ENCODE measurements around the gene DAO.
A peak's percentile ranks its signal among the peaks of the same experiment; 100 is the strongest.

The DAO gene

GRCh38 chr12:108875280-108875679 lies 4.6 kb upstream of the DAO start:
- DNase-seq (ENCODE audit: low spot score), result no peak

DNA sequence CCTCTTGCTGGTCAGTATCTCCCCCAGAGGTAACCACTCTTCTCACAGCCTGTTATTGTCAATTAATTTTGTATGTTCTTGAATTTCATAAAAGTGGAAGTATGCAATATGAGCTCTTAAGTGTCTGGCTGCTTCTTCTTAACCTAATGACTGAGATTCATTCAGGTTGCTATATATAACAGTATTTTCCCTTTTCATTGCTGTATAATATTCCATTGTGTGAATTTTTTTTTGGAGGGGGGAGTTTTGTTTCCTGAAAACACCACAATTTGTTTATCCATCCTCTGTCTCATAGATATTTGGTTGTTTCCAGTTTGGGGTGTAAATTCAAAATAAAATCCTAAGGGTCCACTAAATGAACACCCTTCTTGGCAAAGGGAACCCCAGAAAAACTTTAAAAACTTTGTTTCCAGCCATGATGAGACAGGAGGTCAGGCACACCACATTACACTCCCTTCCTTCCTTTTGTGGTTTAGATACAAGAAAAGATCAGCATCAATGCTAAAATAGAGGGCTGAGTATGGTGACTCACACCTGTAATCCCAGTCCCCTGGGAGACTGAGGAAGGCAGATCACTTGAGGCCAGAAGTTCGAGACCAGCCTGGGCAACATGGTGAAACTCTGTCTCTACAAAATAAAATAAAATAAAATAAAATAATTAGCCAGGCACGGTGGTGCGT lies 4.1 kb upstream of the DAO start:
- DNase-seq (ENCODE audit: low spot score), result no peak

GRCh38 chr12:108876550-108876949 lies 3.3 kb upstream of the DAO start:
- DNase-seq (ENCODE audit: low spot score), result no peak

DNA sequence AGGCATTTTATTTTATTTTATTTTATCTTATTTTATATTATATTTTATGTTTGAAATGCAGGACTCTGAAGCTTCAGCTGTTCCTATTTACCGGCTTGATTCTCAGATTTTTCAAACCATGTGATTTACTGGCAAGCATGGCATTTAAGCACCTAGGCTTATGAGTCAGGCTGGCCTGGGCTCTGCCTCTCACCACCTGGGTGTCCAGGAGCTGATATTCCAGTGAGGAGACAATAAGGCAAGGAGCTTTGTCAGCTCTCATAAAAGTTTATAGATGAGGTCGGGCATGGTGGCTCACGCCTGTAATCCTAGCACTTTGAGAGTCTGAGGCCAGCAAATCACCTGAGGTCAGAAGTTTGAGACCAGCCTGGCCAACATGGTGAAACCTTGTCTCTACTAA lies 2.1 kb downstream of the DAO start:
- DNase-seq (ENCODE audit: low spot score), result no peak

GRCh38 chr12:108884116-108885012 lies 4.5 kb downstream of the DAO start:
- DNase-seq (ENCODE audit: low spot score), result peak; percentile 27

GRCh38 chr12:108886873-108887629 lies 7.2 kb downstream of the DAO start:
- no peak for DNase-seq (ENCODE audit: low spot score)

DNA sequence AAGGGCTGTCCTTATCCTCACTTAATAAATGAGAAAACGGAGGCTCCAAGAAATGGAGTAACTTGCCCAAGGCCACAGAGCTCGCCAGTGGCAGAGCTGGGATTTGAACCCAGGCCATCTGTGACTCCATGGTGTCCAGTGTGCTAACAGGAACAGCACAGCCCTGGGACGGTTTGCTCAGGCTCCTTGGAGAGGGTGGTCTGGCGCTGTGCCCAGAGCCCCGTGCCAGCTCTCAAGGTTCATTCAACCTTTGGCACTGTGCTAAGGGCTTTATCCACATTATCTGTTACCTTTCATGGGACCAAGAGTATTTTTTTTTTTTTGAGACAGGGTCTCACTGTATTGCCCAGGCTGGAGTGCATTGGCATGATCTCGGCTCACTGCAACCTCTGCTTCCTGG lies 8.1 kb downstream of the DAO start:
- DNase-seq (ENCODE audit: low spot score), result no peak

GRCh38 chr12:108890208-108890607 lies 10.3 kb downstream of the DAO start:
- DNase-seq (ENCODE audit: low spot score), result no peak

DNA sequence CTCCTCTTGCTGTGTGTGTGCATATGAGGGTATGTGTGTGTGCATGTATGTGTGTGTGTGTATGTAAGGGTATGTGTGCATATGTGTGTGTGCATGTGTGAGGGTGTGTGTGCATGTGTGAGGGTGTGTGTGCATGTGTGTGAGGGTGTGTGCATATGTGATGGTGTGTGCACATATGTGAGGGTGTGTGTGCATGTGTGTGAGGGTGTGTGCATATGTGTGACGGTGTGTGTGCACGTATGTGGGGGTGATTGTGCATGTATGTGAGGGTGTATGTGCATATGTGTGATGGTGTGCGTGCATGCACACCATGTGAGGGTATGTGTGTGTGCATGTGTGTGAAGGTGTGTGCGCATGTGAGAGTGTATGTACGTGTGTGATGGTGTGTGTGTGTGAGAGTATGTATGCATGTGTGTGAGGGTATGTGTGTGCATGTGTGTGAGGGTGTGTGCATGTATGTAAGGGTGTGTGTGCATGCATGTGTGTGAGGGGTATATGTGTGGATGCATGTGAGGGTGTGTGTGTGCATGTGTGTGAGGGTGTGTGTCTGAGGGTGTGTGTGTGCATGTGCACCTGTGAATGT lies 15.4 kb downstream of the DAO start:
- no peak for DNase-seq (ENCODE audit: low spot score)

- no peak for DNase-seq (ENCODE audit: low spot score)
Observed at GRCh38 chr12:108896336-108896735, 16.4 kb downstream of the DAO start.

- no peak for DNase-seq (ENCODE audit: low spot score)
Observed at GRCh38 chr12:108896817-108897216, 16.9 kb downstream of the DAO start.

DNA sequence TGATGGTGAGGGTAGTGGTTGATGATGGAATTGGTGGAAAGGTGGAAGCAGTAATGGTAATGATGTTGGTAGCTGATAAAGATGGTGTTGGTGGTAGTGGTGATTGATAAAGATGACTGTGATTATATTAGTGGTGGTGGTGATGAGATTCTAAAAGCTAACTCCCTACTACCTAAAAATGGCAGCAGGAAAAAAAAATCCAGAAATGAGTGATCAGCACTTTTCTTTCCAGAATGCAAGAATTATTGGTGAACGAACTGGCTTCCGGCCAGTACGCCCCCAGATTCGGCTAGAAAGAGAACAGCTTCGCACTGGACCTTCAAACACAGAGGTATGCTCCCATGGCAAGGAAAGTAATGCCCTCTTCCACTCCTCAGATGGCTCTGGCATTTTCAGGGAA lies 19.3 kb downstream of the DAO start:
- no peak for DNase-seq (ENCODE audit: low spot score)

GRCh38 chr12:108905725-108906124 lies 25.8 kb downstream of the DAO start:
- DNase-seq (ENCODE audit: low spot score), result no peak

GRCh38 chr12:108906971-108907370 lies 27.1 kb downstream of the DAO start:
- no peak for DNase-seq (ENCODE audit: low spot score)

DNA sequence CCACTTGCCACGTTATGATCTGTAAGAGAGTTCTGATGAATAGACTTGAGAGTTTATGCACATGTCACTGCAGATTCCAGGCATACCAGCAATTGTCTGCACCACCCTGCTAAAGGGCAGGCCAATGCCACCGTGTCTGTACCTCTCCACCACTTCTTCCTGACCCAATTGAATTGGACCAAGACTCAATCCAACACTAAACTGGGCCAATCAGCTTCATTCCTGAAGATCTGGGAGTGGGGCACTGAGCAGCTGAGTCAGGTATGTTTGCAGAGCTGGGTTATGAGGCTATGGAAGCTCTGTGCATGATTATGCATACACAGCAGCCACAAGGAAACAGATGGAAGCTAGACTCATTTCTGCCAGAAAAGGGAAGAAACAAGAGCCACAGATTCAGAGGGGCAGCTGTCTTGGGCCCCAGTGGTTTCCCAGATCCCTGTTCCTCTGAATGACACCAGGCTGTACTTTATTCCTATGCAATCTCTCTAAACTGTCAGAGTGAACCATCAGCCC lies 28.0 kb downstream of the DAO start:
- DNase-seq (ENCODE audit: low spot score), result no peak

- no peak for DNase-seq (ENCODE audit: low spot score)
Observed at GRCh38 chr12:108910336-108910735, 30.4 kb downstream of the DAO start.

- DNase-seq (ENCODE audit: low spot score), result no peak
Observed at GRCh38 chr12:108911915-108912314, 32.0 kb downstream of the DAO start.

- no peak for DNase-seq (ENCODE audit: low spot score)
Observed at GRCh38 chr12:108912361-108912760, 32.5 kb downstream of the DAO start.

DNA sequence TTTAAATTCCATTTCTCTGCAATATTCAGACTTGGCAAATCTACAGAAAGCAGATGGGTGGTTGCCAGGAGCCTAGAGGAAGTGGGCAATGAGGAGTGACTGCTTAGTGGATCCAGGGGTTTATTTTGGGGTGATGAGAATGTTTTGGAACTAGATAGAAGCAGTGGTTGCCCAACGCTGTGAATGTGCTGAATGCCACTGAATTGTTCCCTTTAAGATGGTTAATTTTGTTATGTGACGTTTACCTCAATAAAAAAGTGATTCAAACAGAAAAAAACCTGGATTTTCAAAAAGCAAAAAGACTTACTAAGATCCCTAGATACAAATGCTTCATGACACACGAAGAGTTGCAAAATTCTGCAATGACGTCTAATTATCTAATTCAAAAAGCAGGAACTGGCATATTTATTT lies 34.2 kb downstream of the DAO start:
- no peak for DNase-seq (ENCODE audit: low spot score)

DNA sequence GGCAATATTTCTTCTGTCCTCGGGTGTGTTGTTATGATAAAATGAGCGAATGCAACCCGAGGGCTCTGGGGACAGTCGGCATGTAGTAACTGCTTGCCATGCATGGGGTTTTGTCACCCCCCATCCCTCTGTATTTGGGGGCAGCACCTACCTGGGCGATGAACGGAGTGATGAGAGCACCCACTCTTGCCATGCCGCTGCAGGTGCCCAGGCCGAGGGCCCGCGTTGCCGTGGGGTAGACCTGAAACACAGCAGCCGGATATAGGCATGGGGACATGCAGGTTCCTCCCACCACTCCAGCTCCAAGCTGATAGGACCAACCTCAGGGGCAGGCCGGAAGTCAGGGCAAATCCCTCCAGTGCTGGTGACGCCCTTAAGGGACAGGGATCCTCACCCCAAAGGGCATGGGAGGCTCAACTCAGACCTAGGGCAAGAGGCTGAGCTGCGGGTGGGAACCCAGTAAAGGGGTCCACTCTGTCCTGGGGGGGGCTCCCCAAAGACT lies 35.8 kb downstream of the DAO start:
- DNase-seq (ENCODE audit: low spot score), result no peak

GRCh38 chr12:108916336-108916735 lies 36.4 kb downstream of the DAO start:
- no peak for DNase-seq (ENCODE audit: low spot score)

DNA sequence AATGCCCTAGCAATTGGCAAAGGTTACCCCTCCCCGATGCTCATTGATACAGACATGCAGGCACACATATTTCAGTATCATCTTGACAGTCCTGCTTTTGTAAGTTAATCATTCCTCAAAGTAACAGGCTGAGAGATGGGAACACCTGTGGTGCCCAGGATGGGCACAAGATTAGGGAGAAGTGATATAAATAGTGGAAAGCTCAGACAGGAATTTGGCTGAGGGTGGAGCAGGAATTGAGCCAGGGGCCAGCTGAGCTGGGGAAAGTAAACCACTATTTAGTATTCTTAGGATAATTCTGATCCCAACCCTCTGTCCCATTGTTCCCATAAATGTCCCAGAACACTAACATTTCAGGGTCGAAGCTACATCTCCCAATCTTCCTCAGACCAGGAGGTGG lies 38.3 kb downstream of the DAO start:
- DNase-seq (ENCODE audit: low spot score), result no peak
